Left lobe of liver (tissue), 2 donors: ENCODE measurements around the gene MTMR11. TPM values are rescaled to one million over a fixed set of nuclear protein-coding genes. Genes with fewer than 3 reads are reported as not detected.
"Not testable (repeated sequence)": the region's sequence is repeated elsewhere in the genome, so short reads cannot be mapped to it uniquely, and the experiment has no call there.

Source experiments
- ATAC-seq: fragments of 200-7000 bp; cut with Tn5 transposase; one replicate; pipeline ENCODE4 v1.9.1; 2020; ENCODE audit warnings: mild to moderate bottlenecking, moderate library complexity
- DNase-seq: peaks from one replicate; pipeline ENCODE4 v3.0.0-alpha.2; 2020; ENCODE audit warnings: low spot score
- total RNA-seq: library from RNA; stranded (reverse); gene quantifications from one replicate; pipeline ENCODE4 v1.2.1, GENCODE V29; 2021
- donor health status: DM: no; HTN: no; CAD: no; lungs with moderate emphysema.
- donor health status: DM: no; HTN: yes; CAD: no.

The MTMR11 gene
- total RNA-seq, 1 donor from 2014 or later: 1.7 TPM

- no peak for ATAC-seq
- no peak for DNase-seq
Observed at GRCh38 chr1:149903836-149904491, 32.7 kb downstream of the MTMR11 start.

GRCh38 chr1:149899460-149900284, 37.0 kb downstream of the MTMR11 start, which contains the start of gene BOLA1:
Gene BOLA1, plus strand, starts transcription at chr1:149899568. Its CDS starts 492 bp downstream, at chr1:149900060.
- DNase-seq (peak; percentile 95), ATAC-seq (peak; percentile 99)

- no peak for DNase-seq
- ATAC-seq: no peak
Observed at GRCh38 chr1:149896575-149896974, 40.1 kb downstream of the MTMR11 start.

GRCh38 chr1:149888999-149889289, 47.7 kb downstream of the MTMR11 start:
- ATAC-seq: no peak
- peak; percentile 48 for DNase-seq

GRCh38 chr1:149888247-149888998, 48.3 kb downstream of the MTMR11 start:
- ATAC-seq: peak; percentile 46

GRCh38 chr1:149887456-149888246, 49.0 kb downstream of the MTMR11 start:
- DNase-seq: peak; percentile 83
- ATAC-seq: peak; percentile 64

More at GRCh38 chr1:149888247-149888998, 48.3 kb downstream of the MTMR11 start:
- peak; percentile 76 for DNase-seq

GRCh38 chr1:149887196-149887455, 49.6 kb downstream of the MTMR11 start:
- not testable (repeated sequence) for ATAC-seq

GRCh38 chr1:149886396-149887195, 50.1 kb downstream of the MTMR11 start:
- peak; percentile 73 for ATAC-seq

More at GRCh38 chr1:149887196-149887455, 49.6 kb downstream of the MTMR11 start:
- DNase-seq: not testable (repeated sequence)

GRCh38 chr1:149886121-149886395, 50.6 kb downstream of the MTMR11 start:
- not testable (repeated sequence) for DNase-seq
- ATAC-seq: peak; percentile 0

More at GRCh38 chr1:149886396-149887195, 50.1 kb downstream of the MTMR11 start:
- peak; percentile 92 for DNase-seq

- DNase-seq (peak; percentile 94), ATAC-seq (peak; percentile 65)
Observed at GRCh38 chr1:149885339-149886120, 51.1 kb downstream of the MTMR11 start.

- ATAC-seq (no peak), DNase-seq (peak; percentile 30)
Observed at GRCh38 chr1:149884433-149885338, 52.0 kb downstream of the MTMR11 start.

- DNase-seq (no peak), ATAC-seq (no peak)
Observed at GRCh38 chr1:149883598-149884247, 53.0 kb downstream of the MTMR11 start.

- ATAC-seq (no peak), DNase-seq (peak; percentile 27)
Observed at GRCh38 chr1:149881876-149882275, 54.8 kb downstream of the MTMR11 start.

- no peak for ATAC-seq
- no peak for DNase-seq
Observed at GRCh38 chr1:149879556-149879955, 57.1 kb downstream of the MTMR11 start.
